Esophagus (tissue), 2 donors: ENCODE data around the gene PRKCH. TPM values are rescaled to one million over a fixed set of nuclear protein-coding genes. Genes with fewer than 3 reads are reported as not detected.

Source experiments
- H3K27ac ChIP-seq, 2 donors: one replicate each; pipeline ENCODE4 v1.5.1; 2013; ENCODE audit warnings: low read depth in 2 of 2, mild to moderate bottlenecking in 2 of 2, inconsistent platforms in 1 of 2, low read length in 1 of 2, moderate library complexity in 1 of 2
- H3K27me3 ChIP-seq, 2 donors: one replicate each; pipeline ENCODE4 v1.6.1; 2013; ENCODE audit warnings: low read length in 2 of 2, control low read depth in 1 of 2, mild to moderate bottlenecking in 1 of 2; ENCODE audit not compliant: insufficient read depth in 2 of 2, control insufficient read depth in 1 of 2
- H3K36me3 ChIP-seq, 2 donors: one replicate each; pipeline ENCODE4 v1.6.1; 2013; ENCODE audit warnings: low read length in 1 of 2; ENCODE audit not compliant: control insufficient read depth in 2 of 2, insufficient read depth in 2 of 2
- H3K4me1 ChIP-seq, 2 donors: one replicate each; pipeline ENCODE4 v1.6.1; 2013; ENCODE audit warnings: low read length in 1 of 2; ENCODE audit not compliant: control insufficient read depth in 2 of 2, insufficient read depth in 2 of 2
- H3K4me3 ChIP-seq, 2 donors: one replicate each; pipeline ENCODE4 v1.5.1; 2013; ENCODE audit warnings: low read length in 2 of 2, mild to moderate bottlenecking in 2 of 2, low read depth in 1 of 2, moderate library complexity in 1 of 2
- H3K9me3 ChIP-seq, 2 donors: one replicate each; pipeline ENCODE4 v1.6.1; 2013; ENCODE audit warnings: mild to moderate bottlenecking in 2 of 2, low read depth in 1 of 2, low read length in 1 of 2, moderate library complexity in 1 of 2; ENCODE audit not compliant: control insufficient read depth in 2 of 2, insufficient read depth in 1 of 2
- WGBS, 2 donors: extraction: QIAGEN DNeasy Blood & Tissue Kit; methylation state at CpG; one replicate each; pipeline ENCODE4 v1.1.7; 2013; 5-methylcytosine and 5-hydroxymethylcytosine counted together
- polyA plus RNA-seq, 2 donors: library from polyadenylated mRNA; stranded (reverse); fragments of 200-250 nt; gene quantifications; one replicate each; pipeline ENCODE4 v1.2.3, GENCODE V29; 2013
- donor health status: healthy with polysubstance abuse.
- donor health status: Bipolar disorder and iron deficiency.

Gene PRKCH
- polyA plus RNA-seq, 2 donors, result 17.3 to 17.6 TPM

DNA sequence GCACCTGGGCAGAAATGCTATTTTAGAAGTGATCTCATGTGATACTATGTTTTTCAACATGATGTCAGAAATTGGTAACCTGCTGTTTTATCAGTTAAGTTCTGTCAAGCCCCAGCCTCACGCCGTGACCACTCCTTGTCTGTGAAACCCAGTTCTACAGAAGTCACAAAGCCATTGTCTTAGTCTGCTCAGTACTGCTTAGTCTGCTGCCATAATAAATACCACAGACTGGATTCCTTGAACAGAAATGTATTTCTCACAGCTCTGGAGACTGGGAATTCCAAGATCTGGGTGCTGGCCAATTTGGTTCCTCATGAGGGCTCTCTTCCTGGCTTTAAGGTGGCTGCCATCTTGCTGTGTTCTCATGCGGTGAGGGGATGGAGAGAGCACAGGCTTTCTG, 176.9 kb downstream of the PRKCH start:
- Histone ChIP-seq H3K4me3 (no peak overlapping the region), H3K9me3 (no peaks in the 10 kb centered on the region), H3K36me3 (no peaks in the 10 kb centered on the region), H3K4me1 (peaks cover 0 to 14% of the 10 kb centered on the region in 2 donors), H3K27me3 (no peaks in the 10 kb centered on the region), H3K27ac (peak overlapping the region; percentile 75 to 83)
- WGBS, 2 donors, result 23 to 28% methylated on average over 3 of the region's 3 CpGs

DNA sequence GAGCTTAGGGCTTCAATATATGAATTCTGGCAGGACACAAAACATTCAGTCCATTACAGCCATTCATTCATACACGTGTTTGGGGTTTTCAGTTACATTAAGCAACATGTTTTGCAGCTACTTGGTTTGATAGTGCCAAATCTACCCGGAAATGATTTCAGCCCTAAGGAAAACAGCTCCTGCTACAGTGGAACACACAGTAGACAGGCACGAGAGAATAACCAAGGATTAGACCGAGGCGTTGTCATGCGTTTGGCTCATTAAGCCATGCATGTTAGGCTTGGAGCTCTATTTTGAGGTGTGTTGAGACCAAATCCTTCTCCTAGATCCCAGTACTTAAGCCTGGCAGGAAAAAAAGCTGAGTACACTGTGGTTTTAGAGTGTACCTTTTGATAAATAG, 177.4 kb downstream of the PRKCH start:
- Histone ChIP-seq H3K4me1 (peaks cover 0 to 14% of the 10 kb centered on the region in 2 donors), H3K4me3 (no peak overlapping the region), H3K27ac (peak overlapping the region; percentile 75 to 83), H3K9me3 (no peaks in the 10 kb centered on the region), H3K27me3 (no peaks in the 10 kb centered on the region), H3K36me3 (no peaks in the 10 kb centered on the region)
- WGBS, 2 donors, result 23 to 32% methylated on average over 6 of the region's 6 CpGs

DNA sequence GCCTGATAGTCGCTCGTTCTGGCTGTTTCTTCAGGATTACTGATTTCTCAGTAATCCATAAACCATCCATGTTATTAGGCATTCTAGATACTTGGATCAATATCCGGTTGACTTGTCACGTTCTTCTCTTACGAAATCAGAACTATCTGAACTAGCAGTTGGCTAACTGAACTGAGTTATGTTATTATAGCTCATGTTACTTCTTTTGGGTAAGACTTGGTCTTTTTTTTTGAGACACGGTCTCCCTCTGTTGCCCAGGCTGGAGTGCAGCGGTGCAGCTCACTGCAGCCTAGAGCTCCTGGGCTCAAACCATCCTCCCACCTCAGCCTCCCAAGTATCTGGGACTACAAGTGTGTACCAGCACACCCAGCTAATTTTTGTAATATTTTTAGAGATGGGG, 178.6 kb downstream of the PRKCH start:
- peaks cover 0 to 14% of the 10 kb centered on the region in 2 donors for H3K4me1 ChIP-seq
- H3K9me3 ChIP-seq, result no peaks in the 10 kb centered on the region
- no peak overlapping the region for H3K27ac ChIP-seq
- no peaks in the 10 kb centered on the region for H3K27me3 ChIP-seq
- H3K36me3 ChIP-seq, result no peaks in the 10 kb centered on the region
- whole genome bisulfite sequencing, 2 donors, result 78 to 81% methylated on average over 7 of the region's 7 CpGs
- no peak overlapping the region for H3K4me3 ChIP-seq

DNA sequence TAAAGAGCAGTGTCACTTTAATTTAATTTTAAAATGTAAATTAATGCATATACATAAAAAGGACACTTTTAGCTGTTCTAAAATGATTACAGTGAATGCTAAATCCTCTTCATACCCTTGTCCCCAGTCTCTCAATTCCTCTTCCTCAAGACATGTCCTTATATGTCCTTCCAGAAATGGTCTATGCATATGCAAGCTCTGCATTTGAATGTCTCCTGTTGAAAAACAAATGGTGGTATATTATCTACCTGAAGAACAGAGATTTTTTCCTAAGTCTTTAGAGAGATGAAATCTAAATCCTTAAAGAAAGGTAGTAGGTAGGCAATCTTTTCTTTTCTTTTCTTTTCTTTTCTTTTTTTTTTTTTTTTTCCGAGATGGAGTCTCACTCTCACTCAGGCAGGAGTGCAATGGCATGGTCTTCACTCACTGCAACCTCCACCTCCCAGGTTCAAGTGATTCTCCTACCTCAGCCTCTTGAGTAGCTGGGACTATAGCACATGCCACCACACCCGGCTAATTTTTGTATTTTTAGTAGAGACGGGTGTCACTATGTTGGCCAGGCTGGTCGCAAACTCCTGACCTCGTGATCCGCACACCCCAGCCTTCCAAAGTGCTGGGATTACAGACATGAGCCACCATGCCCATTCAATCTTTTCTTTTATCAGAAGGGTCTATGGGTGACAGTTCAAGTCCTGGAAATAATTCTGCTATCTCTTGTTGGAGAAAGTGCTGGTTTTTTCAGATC, 180.5 kb downstream of the PRKCH start:
- H3K27ac ChIP-seq, result peak overlapping the region; percentile 24 to 78
- H3K4me1 ChIP-seq, result peaks cover 0 to 14% of the 10 kb centered on the region in 2 donors
- H3K36me3 ChIP-seq, result peaks cover 0 to 3% of the 10 kb centered on the region in 2 donors
- no peak overlapping the region for H3K4me3 ChIP-seq
- 86 to 89% methylated on average over 6 of the region's 6 CpGs for WGBS, 2 donors
- H3K9me3 ChIP-seq, result no peaks in the 10 kb centered on the region
- no peaks in the 10 kb centered on the region for H3K27me3 ChIP-seq

DNA sequence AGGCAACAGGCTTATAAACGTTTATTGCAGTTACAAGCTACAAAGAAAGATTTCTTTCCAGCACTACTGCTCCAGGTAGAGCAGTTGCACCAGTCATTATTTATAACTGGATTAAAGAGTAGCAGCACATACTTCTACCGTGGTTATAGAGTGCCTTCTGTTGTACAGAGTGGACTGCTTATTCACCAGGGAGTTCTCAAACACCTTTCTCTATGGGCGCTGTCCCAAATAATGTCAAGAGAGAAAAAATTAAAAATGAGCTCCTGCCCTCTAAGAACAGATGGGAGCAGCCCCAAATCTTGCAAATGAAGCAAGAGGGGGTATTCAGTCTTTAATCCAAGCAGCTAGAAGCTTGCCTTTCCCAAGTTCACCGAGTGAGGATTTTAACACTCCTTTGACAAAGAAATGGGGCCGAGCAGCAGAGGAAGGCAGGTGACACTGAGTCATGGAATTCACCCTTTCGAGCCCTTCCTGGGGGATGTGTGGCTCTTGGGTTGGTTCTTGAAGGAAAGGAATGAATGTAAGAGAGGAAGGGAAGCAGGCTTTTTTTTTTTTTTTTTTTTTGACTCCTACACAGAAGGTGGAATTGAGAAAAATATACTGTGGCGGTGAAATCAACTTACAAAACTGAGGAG, 181.2 kb downstream of the PRKCH start:
- H3K4me3 ChIP-seq, result no peak overlapping the region
- peaks cover 0 to 14% of the 10 kb centered on the region in 2 donors for H3K4me1 ChIP-seq
- H3K27ac ChIP-seq, result peak overlapping the region; percentile 78
- WGBS, 2 donors, result 41 to 49% methylated on average over 7 of the region's 7 CpGs
- no peaks in the 10 kb centered on the region for H3K9me3 ChIP-seq
- peaks cover 0 to 3% of the 10 kb centered on the region in 2 donors for H3K36me3 ChIP-seq
- H3K27me3 ChIP-seq, result no peaks in the 10 kb centered on the region

DNA sequence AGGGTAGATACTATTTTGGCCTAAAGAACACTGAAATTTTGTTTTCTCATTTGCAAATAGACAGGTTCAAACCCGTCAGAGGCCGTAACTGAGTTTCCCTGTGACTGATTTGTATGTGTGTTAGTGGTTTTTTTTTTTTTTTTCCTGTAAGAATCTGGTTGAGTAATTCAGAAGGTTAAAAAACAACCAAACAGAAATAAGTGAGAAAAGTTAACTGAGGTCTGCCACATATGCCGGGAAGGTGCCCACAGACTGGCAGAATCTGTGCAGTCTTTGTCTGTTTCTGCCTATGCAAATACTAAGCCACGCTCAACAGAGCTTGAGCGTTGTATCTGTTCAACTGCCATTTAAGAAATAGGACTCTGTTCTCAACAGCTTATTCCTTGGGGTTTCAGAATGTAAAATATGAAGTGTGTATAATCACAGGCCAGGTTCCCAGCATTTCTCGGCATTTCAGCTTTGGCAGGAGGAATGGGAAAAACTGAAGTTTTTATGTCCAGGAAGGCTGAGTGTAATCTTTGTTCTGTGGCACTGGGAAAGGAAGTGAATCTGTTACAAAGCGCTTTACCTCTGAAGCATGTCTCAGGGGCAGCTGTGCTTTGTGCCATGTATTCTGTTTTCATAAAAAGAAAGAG, 181.9 kb downstream of the PRKCH start:
- no peaks in the 10 kb centered on the region for H3K27me3 ChIP-seq
- H3K4me3 ChIP-seq, result no peak overlapping the region
- peaks cover 0 to 3% of the 10 kb centered on the region in 2 donors for H3K36me3 ChIP-seq
- H3K4me1 ChIP-seq, result peaks cover 0 to 11% of the 10 kb centered on the region in 2 donors
- WGBS, 2 donors, result 29 to 48% methylated on average over 7 of the region's 7 CpGs
- peak overlapping the region; percentile 78 to 82 for H3K27ac ChIP-seq
- no peaks in the 10 kb centered on the region for H3K9me3 ChIP-seq

DNA sequence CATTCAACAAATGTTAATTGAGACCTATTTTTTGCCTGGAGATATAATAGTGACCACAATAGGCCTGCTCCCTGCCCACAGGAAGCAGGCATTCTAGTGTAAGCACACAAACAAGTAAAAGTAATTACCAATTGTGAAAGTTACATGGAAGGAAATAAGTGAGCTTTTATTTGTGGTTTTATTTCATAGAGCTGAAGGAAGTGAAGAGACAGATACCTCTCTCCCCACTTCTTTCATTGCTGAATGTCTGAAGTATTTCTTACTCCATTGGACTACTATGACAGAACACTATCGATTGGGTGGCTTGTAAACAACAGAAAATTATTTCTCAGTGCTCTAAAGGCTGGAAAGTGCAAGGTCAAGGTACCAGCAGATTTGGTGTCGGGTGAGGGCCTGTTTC, 183.5 kb downstream of the PRKCH start:
- Histone ChIP-seq H3K4me3 (no peak overlapping the region), H3K27ac (peak overlapping the region in 1 of 2 donors; percentile 32), H3K4me1 (peaks cover 0 to 4% of the 10 kb centered on the region in 2 donors), H3K27me3 (no peaks in the 10 kb centered on the region), H3K36me3 (peaks cover 0 to 3% of the 10 kb centered on the region in 2 donors), H3K9me3 (no peaks in the 10 kb centered on the region)
- 86 to 91% methylated on average over 2 of the region's 2 CpGs for WGBS, 2 donors

DNA sequence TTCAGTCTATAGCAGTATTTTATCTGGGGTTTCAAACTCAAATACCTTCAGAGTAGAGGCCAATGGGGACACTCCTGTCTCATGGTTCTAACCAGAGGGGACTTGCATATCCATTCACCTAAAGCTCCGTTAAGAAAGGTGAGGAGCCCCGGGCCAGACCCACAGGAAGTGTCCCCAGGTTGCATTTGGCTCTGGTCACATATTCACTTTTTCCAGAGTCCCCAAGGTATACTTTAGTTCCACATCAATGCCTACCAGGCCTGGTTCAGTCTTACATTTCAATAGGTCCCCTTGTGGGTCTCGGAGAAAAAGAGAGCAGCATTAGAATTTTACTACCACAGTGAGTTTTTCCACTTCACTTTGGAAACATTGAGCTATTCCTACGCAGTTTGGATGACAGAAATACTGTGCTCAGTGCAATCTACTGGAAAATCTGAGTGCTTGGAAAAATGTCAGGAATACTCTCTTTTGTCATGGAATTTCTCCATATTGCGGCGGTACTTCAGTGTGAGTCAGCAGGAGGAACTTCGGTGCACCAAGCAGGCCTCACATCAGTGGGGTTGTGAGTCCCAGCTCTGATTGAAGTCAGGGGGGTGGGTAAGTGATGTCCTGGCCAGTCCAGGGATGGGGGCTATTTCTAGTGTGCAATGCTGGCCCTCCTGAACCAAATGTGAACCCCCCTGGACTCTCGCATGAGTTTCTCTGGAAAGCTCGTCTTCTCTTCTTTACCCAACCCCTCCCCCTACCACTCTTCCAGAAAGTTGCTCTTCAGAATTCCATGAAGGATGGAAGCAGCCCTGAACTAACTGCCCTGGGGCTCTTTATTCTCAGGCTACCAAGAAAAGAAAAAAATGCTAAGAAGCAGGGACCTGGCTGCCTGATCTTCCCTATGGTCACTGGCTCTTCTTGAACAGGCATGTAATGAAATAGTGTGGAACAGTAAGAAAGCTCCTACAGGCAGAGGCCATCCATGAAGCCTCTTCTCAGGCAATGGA, 184.7 kb downstream of the PRKCH start:
- Histone ChIP-seq H3K27ac (no peak overlapping the region), H3K27me3 (no peaks in the 10 kb centered on the region), H3K4me3 (no peak overlapping the region), H3K4me1 (peaks cover 3 to 5% of the 10 kb centered on the region in 2 donors), H3K9me3 (no peaks in the 10 kb centered on the region), H3K36me3 (peaks cover 0 to 3% of the 10 kb centered on the region in 2 donors)
- 89 to 90% methylated on average over 9 of the region's 9 CpGs for WGBS, 2 donors

DNA sequence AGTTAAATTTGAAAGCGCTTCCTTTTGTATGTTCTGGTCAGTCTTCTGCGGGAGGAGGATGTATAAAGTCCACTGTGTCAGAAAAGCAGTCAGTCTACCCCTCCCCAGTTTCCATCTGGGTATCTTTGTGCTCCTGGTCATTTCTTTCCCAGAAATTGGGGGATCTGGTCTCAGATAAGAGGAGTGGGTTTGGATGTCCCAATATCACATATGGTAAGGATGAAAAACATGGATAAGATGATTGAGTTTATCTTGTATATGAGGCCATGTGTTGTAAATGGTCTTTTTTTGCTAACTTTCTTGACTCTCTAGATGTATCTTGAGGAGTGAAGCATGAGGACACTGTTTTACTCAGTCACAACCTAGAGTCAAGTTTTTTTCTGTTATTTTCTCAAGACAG, 187.1 kb downstream of the PRKCH start:
- WGBS, 2 donors, result 50 to 61% methylated on average over 2 of the region's 2 CpGs
- Histone ChIP-seq H3K4me3 (no peak overlapping the region), H3K36me3 (peaks cover 0 to 3% of the 10 kb centered on the region in 2 donors), H3K4me1 (peaks cover 3 to 9% of the 10 kb centered on the region in 2 donors), H3K9me3 (no peaks in the 10 kb centered on the region), H3K27me3 (no peaks in the 10 kb centered on the region), H3K27ac (no peak overlapping the region)
